ENCODE results near the gene ZFP36.
A peak's percentile ranks its signal among the peaks of the same experiment; 100 is the strongest.

The ZFP36 gene

DNA sequence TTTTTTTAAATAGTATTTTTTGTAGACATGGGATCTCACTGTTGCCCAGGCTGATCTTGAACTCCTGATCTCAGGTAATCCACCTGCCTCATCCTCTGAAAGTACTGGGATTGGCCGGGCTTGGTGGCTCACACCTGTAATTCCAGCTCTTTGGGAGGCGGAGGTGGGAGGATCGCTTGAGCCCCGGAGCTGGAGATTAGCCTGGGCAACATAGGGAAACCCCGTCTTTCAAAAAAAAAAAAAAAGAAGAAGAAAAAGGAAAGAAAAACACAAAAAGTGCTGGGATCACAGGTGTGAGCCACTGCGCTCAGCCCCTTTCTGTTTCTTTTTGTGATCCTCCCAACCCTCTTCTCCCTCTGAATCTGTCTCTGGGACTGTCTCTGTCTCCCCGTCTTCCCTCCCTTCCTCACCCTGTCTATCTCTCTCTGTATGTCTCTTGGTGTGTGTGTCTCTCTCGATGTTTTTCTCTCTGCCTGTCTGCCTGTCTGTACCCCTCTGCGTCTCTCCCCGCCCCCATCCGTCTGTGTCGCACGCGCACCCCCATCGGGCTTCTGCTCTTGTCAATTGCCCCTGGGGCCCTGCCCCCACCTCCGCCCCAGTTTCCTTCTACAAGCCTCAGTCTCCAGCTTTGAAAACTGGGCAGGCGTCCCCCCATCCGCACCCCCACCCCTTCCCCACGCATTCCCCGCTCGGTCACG is 540 bp upstream of the ZFP36 start:
- peak; percentile 88 for DNase-seq

DNA sequence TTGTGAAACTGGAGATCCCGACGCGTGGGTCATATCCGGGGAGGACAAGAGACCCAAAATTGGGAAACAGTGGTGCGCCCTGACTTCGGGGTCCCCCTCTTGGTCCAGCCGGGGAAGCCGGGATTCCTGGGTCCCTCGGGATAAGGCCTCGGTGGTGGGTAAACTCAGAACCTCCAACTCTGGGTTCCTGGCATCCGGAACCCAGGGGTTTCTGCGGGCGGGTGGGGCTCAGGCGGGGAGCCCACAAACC is 688 bp downstream of the ZFP36 start:
- no peak for DNase-seq

DNA sequence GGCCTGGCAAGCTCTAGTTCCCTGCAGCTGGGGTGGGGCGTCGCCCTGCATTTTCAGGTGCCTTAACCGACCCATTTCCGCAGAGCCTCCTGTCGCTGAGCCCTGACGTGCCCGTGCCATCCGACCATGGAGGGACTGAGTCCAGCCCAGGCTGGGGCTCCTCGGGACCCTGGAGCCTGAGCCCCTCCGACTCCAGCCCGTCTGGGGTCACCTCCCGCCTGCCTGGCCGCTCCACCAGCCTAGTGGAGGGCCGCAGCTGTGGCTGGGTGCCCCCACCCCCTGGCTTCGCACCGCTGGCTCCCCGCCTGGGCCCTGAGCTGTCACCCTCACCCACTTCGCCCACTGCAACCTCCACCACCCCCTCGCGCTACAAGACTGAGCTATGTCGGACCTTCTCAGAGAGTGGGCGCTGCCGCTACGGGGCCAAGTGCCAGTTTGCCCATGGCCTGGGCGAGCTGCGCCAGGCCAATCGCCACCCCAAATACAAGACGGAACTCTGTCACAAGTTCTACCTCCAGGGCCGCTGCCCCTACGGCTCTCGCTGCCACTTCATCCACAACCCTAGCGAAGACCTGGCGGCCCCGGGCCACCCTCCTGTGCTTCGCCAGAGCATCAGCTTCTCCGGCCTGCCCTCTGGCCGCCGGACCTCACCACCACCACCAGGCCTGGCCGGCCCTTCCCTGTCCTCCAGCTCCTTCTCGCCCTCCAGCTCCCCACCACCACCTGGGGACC is 1.2 kb downstream of the ZFP36 start:
- no peak for DNase-seq

DNA sequence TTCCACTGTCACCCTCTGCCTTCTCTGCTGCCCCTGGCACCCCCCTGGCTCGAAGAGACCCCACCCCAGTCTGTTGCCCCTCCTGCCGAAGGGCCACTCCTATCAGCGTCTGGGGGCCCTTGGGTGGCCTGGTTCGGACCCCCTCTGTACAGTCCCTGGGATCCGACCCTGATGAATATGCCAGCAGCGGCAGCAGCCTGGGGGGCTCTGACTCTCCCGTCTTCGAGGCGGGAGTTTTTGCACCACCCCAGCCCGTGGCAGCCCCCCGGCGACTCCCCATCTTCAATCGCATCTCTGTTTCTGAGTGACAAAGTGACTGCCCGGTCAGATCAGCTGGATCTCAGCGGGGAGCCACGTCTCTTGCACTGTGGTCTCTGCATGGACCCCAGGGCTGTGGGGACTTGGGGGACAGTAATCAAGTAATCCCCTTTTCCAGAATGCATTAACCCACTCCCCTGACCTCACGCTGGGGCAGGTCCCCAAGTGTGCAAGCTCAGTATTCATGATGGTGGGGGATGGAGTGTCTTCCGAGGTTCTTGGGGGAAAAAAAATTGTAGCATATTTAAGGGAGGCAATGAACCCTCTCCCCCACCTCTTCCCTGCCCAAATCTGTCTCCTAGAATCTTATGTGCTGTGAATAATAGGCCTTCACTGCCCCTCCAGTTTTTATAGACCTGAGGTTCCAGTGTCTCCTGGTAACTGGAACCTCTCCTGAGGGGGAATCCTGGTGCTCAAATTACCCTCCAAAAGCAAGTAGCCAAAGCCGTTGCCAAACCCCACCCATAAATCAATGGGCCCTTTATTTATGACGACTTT is 2.0 kb downstream of the ZFP36 start:
- DNase-seq = peak; percentile 46

DNA sequence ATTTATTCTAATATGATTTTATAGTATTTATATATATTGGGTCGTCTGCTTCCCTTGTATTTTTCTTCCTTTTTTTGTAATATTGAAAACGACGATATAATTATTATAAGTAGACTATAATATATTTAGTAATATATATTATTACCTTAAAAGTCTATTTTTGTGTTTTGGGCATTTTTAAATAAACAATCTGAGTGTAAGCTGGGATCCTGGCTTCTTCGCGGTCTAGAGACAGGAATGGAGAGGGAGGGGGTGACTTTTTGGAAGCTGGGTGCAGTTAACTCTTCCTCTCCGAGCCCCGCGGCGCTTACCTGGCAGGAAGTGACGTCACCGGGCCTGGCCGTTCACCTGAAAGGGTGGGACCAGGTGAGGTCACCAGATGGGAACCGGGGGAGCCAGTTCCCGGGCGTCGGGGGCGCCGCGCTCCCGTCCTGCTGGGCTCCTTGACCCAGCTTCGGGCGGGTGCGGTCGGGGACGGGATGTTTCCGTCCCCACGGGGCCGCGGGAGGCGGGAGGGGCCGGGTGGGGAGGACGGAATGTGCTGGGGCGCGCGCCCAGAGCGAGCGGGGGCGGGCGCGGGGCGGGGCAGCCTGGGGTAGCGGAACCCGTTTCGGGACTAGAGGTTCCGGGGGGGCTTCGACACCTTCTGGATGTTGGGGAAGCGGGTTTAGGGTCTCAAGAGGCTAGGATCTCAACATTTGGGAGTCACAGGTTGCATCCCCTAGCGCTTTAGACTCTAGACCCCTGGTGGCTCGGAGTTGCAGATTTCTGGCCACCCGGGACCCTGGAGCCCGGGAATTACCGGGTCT is 2.8 kb downstream of the ZFP36 start:
- peak; percentile 76 for DNase-seq

DNA sequence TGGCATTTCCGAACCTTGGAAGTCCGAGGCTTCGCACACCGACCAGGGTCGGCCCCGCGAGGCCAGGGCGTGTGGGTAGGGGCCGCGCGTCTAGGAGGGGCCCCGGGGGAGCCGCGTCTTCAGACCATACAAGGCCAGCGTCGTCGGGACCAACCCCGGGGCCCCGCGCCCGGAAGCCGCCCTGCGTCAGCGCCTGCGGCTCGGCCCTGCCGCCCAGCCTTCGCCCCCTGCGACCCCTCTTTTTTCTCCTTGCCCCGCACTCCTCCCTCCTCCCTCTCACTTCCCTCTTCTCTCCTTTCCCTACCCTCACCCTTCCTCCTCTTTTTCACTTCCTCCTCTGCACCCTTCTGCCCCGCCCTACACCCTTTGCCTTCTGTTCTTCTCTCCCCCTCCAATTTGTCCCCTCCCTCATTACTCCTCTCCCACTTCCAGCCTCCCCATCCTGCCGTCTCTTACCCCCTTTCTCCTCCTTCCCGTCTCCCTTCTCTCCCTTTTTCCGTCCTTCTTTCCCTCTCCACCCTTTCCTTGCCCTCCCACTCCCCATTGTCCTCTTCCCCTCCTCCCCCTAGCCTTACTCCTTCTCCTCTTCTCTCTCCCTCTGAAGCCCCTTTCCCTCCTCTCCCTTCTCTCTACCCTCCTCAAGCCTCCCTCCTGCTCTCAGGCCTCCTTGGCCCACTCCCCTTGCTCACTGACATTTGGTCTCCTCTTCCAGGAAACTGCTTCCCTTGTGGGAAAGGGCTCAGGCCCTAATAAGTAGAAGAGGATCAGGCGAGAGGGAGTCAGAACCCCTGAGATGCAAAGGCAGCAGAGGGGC is 3.6 kb downstream of the ZFP36 start:
- DNase-seq = peak; percentile 83

DNA sequence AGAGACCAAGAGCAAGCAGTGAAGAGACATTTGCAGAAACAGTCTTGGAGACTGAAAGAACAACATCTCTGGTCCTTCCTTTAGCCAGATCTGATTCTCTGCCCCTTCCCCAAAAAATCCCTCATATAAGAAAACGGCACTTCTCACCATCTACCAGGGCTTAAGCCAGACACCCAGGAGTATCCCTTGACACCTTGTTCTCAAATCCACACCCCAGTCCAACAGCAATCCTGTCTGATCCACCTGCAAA is 4.1 kb downstream of the ZFP36 start:
- DNase-seq = no peak

DNA sequence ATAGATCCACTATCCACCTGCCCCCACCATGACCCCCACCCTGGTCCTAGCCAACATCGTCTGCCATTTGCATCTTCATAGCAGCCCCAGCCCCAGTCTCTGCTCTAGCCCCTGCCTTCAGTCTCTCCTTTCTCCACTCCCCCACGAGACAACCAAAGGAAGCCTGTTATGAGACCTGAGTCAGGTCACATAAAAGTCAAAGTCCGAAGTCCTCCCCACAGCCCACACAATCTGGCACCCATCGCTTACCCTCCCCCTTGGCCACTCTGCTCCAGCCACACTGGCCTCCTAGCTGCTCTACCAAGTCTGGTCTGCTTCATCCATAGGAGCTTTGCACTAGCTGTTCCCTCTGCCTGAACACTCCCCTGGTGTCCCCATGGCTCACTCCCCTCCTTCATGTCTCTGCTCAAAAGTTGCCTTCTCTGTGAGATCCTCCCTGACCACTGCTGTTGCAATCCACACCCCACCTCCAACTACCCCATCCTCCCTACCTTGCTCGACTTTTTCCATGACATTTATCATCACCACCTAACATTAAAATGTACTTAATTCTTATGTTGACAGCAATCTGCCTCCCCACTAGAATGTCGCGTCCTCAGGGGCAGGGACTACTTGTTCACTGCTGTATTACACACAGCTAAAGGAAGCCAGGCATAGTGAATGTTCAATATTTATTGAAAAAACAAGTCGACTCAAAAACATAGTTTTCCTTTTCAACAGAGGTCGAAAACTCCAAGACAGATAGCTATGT is 4.6 kb downstream of the ZFP36 start:
- DNase-seq = peak; percentile 80

DNA sequence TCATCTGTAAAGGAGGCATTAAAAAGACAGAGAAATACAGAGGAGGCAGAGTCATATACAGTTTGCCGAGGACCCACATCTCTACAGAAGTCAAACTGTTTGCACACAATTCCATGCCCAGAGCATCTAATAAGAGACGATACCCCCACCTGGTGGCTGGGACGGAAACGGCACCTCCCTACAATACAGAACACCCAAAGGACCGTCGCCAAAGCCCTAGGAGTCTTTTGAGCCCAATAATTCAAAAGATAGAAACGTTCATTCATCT is 5.1 kb downstream of the ZFP36 start:
- peak; percentile 99 for DNase-seq

DNA sequence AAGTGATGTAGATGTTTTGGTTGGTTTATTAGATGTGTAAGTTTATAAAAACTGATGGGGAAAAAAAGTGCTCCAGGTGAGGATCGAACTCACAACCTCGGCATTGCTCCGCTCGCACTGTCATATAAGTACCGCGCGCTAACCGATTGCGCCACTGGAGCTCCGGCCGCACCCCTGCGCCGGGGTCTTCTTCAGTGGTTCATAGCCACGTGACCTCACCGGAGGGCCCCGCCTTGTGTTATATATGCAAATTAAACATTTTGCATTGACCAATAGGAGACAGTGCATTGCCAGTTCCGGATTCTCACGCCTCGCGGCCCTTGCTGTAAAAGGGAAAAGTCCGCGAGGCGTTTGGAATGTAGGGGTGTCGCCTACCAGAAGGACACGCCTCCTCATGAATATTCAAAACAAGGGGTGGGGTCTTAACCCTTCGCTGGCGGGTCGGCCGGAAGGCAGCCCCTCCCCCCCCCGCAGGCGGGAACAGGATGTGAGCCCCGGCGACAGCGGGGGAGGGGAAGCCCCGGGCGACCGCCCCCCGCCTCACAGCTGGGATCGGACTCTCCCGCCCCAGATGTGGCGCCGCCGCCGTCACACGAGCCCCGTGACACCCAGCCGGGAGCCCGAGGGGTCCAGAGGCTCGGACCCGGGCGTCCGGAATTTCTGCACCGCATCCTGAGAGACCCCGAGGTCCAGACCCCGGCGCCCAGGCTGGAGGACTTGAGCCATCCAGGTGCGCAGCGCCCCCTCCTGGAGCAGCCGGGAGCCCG is 5.6 kb downstream of the ZFP36 start, which contains the start of gene PLEKHG2:
Gene PLEKHG2, plus strand, starts transcription at position 570 of the 767 bp plus-strand sequence. CDS start 1,418 bp downstream, outside the sequence.
- DNase-seq = peak; percentile 100

DNA sequence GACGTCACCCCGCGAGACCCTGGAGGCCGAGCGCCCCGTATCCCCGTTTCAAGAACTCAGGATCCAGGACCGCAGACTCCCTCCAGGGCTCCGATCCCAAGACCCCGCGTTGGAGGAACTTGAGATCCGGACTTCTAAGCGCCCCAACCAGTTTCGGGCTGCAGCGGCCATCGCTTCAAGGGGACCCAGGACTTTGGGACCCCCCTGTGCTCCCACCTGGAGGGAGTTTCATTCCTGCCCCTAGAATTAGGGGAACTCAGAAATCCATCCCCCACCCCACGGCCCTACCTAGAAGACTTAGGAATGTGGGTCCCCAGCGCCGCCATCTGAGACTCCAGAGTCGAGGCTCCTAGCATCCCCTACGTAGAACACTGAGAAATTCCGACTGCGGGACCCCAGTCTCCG is 6.2 kb downstream of the ZFP36 start:
- DNase-seq = no peak

DNA sequence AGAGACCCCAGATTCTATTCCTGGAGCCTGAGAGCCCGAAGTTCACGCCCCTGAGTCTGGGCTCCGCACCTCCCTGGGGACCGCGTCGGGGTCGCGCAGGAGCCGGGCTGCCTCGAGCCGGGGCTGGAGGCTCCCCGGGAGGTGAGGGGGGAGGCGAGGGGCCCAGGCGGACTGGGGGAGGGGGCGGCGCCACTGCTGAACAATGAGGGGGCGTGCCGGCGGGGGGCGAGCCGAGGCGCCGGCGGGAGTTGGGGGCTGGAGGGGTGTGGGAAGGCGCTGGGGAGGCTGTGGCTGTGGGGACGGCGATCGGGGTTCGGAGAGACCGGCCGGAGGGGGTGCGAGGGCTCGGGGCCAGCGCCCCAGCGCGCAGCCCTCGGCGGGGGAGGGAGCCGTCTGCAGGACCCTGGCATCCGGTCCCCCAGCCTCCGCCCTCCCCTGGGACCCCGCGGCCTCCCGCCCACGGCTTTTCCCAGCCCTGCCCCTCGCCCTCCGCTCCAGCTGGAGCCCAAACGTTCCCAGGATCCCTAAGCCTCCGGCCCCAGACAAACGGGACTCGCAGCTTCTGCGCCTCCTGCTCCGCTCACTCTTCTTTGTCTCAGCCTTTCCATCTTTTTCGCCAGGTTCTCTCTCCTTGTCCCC is 6.7 kb downstream of the ZFP36 start:
- DNase-seq = no peak

DNA sequence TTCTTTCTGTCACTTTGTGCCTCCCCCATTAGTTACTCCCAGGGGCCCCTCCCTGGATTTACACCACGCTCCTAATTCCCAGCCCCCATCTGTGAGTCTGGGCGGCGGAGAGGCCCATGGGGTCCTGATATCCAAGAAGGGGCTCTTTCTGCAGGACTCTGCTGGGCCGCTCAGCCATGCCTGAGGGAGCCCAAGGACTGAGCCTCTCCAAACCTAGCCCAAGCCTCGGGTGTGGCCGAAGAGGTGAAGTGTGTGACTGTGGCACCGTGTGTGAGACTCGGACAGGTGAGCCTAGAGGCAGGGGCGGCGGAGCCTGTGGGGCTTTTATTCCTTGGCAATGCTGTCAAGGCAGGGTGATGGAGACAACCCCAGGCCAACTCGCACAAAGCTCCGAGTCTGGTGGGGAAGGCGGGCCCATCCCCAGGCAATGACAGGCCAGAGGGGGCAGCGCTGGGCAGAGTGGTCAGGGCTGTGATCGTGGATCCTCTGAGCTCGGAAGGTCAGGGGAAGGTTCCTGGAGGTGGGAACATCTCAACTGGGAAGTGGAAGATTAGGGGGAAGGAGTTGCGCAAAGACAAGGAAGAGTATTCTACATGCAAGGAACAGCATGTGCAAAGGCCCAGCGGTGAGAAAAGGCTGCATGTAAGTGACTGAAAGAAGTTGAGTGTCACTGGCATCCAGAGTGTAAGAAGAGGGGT is 7.4 kb downstream of the ZFP36 start:
- peak; percentile 15 for DNase-seq

DNA sequence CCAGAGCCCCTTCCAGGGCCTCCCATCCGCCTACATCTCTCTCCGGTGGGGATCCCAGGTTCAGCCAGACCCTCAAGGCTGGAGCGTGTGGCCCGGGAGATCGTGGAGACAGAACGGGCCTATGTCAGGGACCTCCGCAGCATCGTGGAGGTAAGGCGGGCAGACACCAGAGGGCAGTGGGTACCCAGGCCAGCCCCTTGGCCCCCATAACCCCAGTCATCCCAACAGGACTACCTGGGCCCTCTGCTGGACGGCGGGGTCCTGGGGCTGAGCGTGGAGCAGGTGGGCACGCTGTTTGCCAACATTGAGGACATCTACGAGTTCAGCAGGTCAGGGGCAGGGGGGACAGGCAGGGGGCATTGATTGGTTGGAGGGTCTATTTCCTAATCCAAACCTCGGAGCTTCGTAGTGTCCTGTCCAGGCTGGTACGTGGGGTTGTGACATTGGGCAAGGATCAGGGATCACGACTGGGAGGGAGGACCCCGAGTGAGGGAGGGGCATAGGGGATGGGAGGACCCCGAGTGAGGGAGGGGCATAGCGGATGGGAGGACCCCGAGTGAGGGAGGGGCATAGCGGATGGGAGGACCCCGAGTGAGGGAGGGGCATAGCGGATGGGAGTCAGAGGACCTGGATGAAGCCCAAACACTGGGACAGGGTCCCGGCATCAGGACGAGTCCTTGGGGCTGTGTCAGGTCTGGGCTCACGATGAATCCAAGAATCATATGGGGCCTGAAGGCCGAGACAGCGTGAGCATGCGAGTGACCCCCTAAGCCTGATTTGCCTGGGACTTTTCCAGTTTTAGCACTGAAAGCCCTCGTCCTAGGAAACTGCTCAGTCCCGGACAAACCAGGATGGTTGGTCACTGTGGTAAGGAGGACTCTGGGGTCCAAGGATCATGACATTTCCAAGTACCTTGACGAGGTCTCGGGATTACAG is 8.7 kb downstream of the ZFP36 start:
- DNase-seq = no peak

DNA sequence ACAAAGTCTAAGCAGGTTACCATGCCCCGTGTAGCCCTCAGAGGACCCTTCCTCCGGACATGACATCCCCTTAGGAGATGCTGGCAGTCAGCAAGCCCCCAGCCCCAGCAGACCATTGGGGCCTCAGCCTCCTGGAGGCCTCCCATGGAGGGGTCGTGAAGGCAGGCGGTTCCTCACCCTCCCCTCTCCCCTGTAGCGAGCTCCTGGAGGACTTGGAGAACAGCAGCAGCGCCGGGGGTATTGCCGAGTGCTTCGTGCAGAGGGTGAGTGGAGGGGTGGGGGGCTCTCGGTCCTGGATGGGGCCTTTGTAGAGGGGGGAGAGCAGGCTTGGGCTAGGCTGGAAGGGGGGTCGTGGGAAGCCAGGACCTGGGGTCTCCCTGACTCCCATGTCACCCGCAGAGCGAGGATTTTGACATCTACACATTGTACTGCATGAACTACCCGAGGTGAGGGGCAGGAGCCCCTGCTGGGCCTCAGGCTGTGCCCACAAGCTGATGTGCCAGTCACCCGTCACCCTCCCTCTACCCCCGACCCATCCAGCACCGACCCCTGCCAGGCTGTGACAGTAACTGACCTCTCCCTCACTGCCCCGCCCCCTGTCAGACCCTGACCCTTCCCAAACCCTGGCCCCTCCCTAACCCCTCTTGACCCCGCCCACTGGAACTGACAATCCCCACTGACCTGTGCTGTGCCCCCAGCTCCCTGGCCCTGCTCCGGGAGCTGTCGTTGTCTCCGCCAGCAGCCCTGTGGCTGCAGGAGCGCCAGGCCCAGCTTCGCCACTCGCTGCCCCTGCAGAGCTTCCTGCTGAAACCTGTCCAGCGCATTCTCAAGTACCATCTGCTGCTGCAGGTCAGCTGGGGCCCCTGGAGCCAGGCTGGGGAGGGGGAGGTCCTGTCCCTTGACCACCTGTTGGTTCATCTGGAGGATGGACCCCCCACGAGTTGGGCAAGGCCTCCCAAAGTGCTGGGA is 9.8 kb downstream of the ZFP36 start:
- DNase-seq = no peak

DNA sequence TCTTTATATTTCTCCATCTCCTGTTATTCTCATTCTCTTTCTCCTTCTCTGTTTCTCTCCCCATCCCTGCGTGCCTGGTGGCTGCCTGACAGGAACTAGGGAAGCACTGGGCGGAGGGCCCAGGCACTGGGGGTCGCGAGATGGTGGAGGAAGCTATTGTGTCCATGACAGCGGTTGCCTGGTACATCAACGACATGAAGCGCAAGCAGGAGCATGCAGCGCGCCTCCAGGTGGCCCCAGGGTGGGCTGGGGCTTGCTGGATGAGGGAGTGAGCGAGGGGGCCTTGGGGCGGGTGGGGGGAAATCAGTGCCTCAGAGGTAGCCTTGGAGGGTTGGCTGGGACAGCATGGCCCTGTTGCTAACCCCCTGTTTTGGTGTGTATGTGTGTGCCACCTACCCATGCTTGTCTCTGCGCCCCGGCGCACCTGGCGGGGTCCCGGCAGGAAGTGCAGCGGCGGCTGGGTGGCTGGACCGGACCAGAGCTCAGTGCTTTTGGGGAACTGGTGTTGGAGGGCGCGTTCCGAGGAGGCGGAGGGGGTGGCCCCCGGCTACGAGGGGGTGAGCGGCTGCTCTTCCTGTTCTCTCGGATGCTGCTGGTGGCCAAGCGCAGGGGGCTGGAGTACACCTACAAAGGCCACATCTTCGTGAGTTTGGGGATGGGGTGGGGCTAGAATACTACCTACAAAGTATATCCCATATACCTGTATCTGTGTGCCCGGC is 11.0 kb downstream of the ZFP36 start:
- DNase-seq = no peak

DNA sequence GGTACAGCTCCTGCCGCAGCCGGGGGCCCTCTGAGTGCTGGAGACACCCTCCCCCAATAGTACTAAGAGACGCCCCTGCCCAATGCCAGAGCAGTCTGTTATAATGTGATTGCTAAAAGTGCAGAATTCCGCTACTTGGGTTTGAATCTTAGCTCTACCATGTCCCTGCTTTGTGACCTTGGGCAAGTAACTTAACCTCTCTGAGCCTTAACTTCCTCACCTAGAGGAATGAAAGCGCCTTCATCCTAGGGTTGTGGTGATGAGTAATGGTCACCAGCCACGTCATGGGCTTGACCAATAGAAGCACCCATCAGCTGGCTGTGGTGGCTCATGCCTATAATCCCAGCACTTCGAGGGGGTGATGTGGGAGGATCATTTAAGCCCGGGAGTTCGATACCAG is 12.4 kb downstream of the ZFP36 start:
- no peak for DNase-seq

Data from OCI-M1 (cell line).